ENCODE data around the gene PTPRN2.

PTPRN2 gene

DNA sequence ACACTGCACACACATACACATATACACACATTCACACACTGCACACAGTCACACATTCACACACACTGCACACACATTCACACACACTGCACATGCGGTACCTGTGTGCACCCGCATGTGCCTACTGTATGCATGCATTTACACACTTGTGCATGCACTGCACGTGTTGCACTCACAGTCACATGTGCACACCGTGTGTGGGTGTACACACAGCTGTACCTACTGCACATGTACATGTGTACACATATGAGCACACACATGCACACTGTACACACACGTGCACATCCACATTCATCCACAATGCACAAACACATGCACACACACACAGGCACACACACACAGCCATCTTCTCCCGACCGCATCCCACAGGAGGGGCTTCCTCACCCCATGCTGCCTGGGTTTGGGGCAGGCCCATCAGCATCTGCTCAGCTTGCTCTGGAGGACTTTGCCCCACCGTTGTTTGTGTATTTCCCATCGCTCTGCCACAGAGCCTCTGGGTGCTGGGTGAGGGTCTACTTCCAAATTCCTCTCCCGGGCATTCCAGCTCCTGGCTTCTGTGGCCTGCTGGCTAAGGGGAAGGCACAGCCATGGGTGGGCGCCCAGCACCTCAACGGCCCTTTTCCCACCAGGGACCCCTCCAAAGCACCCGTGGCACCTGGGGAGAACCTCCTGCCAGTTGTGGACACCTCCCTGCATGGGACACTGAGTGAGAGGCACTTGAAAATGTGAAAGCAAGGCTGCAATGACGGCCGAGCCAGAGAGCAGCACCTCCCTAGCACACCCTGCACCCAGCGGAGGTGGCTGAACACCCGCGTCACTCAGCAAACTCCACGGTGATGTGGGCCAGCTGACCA is 324.3 kb downstream of the PTPRN2 start:
- in situ Hi-C loops (cut with MboI; ENCODE audit: low sequenced_read_pairs, unreplicated experiment) = no loop called here
- TF ChIP-seq, protein P1, sequence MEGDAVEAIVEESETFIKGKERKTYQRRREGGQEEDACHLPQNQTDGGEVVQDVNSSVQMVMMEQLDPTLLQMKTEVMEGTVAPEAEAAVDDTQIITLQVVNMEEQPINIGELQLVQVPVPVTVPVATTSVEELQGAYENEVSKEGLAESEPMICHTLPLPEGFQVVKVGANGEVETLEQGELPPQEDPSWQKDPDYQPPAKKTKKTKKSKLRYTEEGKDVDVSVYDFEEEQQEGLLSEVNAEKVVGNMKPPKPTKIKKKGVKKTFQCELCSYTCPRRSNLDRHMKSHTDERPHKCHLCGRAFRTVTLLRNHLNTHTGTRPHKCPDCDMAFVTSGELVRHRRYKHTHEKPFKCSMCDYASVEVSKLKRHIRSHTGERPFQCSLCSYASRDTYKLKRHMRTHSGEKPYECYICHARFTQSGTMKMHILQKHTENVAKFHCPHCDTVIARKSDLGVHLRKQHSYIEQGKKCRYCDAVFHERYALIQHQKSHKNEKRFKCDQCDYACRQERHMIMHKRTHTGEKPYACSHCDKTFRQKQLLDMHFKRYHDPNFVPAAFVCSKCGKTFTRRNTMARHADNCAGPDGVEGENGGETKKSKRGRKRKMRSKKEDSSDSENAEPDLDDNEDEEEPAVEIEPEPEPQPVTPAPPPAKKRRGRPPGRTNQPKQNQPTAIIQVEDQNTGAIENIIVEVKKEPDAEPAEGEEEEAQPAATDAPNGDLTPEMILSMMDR (IDR thresholded peaks at IDR 0.05; ENCODE audit: borderline replicate concordance, control extremely low read depth, extremely low read depth, insufficient read depth, missing control alignments) = no peak
- DNase-seq (ENCODE audit: low spot score) = no peak

DNA sequence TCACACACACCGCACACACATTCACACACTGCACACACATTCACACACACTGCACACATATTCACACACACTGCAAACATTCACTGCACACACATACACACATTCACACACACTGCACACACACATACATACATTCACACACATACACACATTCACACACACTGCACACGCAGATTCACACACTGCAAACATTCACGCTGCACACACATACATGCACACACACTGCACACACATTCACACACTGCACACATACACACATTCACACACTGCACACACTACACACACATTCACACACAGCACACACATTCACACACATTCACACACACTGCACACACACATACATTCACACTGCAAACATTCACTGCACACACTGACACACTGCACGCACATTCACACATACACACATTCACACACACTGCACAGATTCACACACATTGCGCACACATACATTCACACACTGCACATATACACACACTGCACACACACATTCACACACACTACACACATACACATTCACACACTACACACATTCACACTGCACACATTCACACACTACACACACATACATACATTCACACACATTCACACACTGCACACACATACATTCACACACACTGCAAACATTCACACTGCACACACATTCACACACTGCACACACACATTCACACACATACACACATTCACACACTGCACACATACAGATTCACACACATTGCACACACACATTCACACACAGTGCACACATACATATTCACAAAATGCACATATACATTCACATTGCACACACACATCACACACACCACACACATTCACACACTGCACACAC is 325.1 kb downstream of the PTPRN2 start:
- TF ChIP-seq, protein P1 (IDR thresholded peaks at IDR 0.05; ENCODE audit: borderline replicate concordance, control extremely low read depth, extremely low read depth, insufficient read depth, missing control alignments) = no peak
- in situ Hi-C loops (cut with MboI; ENCODE audit: low sequenced_read_pairs, unreplicated experiment) = no loop called here
- DNase-seq (ENCODE audit: low spot score) = no peak

DNA sequence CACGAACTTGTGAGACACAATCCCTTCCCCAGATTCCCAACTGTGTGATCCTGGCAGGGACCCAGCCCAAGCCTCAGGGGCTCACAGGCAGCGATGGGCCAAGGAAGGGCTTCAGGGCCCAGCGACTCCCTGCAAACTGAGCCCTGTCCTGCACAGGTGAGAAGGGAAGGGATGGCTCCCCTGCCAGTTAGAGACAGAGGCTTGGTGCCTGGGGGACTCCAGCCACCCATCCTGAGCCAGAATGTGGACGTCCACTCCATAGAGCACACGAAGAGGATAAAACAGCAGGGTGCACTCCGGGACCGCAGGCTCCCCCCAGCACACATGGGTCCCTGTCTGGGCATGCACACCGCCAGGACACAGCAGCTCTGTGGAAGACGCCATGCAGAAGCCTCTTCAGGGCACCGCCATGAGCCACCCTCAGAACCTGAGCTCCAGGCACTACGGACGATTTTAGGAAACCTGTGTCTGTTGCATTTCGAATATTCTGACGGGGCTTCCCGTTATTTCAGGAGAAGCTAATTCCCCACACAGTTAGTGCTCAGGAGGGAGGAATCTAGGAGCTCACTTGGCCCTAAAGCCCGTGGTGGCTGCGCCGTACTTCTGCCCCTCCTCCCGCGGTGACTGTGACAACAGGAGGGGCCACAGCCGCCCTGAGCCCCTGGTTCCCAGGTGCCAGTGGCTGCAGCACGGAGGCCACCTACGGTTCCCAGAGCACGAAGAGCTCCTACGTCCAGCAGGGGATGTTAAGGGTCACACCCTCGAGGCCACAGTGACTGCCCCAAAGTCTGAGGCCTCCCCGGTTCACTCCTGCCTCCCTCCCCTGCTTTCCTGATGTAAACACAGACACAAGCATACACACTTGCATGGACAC is 326.0 kb downstream of the PTPRN2 start:
- in situ Hi-C loops (cut with MboI; ENCODE audit: low sequenced_read_pairs, unreplicated experiment) = no loop called here
- no peak for DNase-seq (ENCODE audit: low spot score)
- TF ChIP-seq, protein P1 (IDR thresholded peaks at IDR 0.05; ENCODE audit: borderline replicate concordance, control extremely low read depth, extremely low read depth, insufficient read depth, missing control alignments) = no peak

DNA sequence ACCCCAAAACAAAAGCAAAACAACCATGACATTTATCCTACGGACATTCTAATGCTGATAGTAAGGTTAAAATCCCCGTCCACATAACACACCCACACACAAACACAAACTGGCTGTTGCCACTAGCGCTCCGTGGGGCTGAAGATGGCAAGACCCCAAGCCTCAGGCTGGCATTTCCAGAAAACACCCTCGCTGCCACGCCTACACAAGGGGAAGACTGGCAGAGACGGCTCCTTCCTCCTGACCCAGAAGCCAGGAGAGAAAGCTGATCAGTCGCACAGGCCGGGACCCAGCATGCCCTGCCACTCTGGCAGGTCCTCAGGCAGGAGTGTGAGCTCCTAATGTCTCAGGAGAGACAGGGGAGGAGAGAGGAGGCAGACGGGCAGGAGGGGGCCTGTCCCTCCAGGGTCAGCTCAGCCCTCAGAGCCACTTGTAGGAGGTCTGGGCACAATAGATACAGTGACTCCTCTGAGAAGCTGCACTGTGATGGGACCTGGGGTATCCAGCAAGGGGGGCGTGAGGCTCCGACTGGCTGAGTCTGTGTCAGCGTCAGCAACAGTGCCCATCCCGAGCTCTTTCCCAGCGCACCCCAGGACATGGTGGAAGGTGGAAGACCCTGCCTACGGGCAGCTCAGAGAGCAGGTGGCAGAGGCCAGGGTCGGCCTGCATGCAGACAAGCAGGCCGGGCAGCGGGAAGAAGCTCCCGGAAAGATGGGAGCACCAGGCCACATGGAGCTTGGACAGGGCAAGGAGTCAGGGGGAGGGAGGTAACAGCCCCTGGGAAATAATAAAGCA is 326.9 kb downstream of the PTPRN2 start:
- in situ Hi-C loops (cut with MboI; ENCODE audit: low sequenced_read_pairs, unreplicated experiment) = no loop called here
- TF ChIP-seq, protein P1 (IDR thresholded peaks at IDR 0.05; ENCODE audit: borderline replicate concordance, control extremely low read depth, extremely low read depth, insufficient read depth, missing control alignments) = no peak
- no peak for DNase-seq (ENCODE audit: low spot score)

DNA sequence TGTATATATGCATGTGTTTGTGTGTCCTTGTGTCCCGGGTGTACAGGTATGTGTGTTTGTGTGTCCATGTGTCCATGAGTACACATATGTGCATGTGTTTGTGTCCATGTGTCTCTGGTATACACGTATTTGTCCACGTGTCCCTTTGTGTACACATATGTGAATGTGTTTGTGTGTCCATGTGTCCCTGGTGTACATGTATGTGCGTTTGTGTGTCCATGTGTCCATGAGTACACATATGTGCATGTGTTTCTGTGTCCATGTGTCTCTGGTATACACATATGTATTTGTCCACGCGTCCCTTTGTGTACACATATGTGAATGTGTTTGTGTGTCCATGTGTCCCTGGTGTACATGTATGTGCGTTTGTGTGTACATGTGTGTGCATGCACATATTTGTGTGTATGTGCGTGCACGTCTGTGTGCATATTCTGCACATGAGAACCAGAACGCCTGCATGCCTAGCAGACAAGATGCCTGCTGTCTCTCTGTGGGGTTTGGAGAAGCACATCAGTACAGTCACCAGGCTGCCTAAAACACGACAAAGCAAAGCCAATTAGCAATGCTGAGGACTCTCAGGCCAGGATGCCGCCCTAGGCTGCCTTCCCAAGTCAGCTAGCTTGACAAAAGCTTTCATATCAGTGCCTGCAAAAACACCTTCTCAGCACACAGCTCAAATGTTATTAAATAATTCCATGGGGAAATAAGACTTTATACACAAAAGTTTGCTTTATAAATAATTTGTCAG is 327.8 kb downstream of the PTPRN2 start:
- in situ Hi-C loops (cut with MboI; ENCODE audit: low sequenced_read_pairs, unreplicated experiment) = no loop called here
- TF ChIP-seq, protein P1 (IDR thresholded peaks at IDR 0.05; ENCODE audit: borderline replicate concordance, control extremely low read depth, extremely low read depth, insufficient read depth, missing control alignments) = no peak
- DNase-seq (ENCODE audit: low spot score) = no peak
